SH-SY5Y (cell line): Measurements from ENCODE around the gene GPR18.

ENCODE experiments used
- GATA2 ChIP-seq: IDR thresholded peaks from 2 replicates; pipeline ENCODE4 v1.6.1; 2011; ENCODE audit warnings: mild to moderate bottlenecking, low read depth, low read length
- GATA3 ChIP-seq: IDR thresholded peaks from 2 replicates; pipeline ENCODE4 v1.6.1; 2011; ENCODE audit warnings: low read depth, mild to moderate bottlenecking, low read length, moderate library complexity

GPR18 gene

GRCh38 chr13:99221567-99222239 lies 36.5 kb downstream of the GPR18 start:
- TF ChIP-seq GATA2 (no peak), GATA3 (no peak)

DNA sequence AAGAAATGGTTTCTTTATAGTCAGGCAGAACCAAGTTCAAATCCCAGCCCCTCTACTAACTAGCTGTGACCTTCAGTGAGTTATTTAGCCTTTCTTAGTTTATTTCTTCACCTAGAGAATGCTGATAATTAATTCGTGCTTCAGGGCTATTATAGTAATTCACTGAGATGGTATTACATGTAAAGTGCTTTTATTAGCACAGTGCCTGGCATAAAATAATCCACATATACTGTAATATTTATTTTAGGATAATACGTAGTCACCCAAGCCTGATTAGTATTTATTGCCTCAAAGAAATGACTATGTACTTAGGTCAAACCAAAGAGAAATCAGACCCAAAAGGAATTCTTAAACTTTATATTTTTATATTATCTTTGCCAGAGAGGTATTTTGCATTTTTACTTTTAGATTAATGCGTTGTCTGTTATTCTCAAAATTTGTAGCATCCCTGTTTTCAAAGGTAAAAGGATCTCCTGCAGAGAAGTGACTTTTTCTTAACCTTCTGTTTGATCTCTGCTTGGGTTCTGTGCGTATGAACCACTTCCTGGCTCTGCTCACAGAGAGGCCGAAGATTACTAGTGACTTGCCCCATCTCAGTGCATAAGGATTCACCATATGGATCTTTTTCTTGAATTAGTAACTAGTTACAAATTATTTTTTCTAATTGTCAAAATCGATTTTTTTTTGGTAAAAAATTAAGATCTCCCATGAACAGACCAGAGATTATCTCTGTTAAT lies 37.8 kb downstream of the GPR18 start:
- TF ChIP-seq GATA3, result no peak
- TF ChIP-seq GATA2, result no peak

DNA sequence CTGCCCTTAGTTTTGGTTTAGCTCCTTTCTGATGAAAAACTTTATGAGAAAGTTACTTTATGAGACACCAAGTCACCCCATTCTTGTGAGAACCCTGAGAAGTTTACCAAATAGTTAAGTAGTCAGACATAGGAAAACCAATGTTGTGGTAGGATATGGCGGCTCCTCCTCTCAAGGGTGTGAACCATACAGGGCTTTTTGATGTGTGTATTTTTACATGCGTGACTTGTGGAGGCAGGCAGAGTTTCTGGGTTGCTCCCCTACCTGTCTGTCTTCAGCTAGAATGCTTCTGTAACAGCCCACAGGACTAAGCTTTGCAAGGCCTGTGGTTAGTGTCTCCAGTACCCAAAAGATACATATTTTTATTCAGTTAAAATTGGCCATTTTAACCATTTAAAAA lies 39.2 kb downstream of the GPR18 start:
- TF ChIP-seq GATA3, result no peak
- no peak for TF ChIP-seq GATA2

- no peak for TF ChIP-seq GATA3
- no peak for TF ChIP-seq GATA2
These were observed 39.6 kb downstream of the GPR18 start for GRCh38 chr13:99218545-99218944.

DNA sequence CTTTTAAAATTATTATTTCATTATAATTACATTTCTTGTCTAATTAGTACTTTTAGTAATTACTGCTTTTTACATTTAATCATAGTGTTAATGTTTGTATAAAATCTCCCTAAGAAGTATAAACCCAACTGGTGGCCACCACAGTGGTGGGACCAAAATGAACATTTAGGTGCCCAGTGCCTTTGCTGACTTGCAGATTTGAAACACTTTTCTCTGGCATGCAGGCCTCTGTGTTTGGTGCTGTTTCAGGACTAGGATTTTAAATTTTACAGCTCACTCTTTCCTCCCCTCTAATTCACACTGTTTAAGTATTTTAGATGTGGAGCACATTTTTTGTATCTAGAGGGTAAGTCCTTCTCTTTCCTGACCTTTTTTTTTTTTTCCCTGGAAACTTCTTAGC lies 40.1 kb downstream of the GPR18 start:
- no peak for TF ChIP-seq GATA2
- no peak for TF ChIP-seq GATA3

GRCh38 chr13:99217461-99218110 lies 40.6 kb downstream of the GPR18 start:
- TF ChIP-seq GATA2 (no peak), GATA3 (no peak)

- TF ChIP-seq GATA3, result no peak
- TF ChIP-seq GATA2, result no peak
These were observed 42.9 kb downstream of the GPR18 start for GRCh38 chr13:99215184-99215830.

DNA sequence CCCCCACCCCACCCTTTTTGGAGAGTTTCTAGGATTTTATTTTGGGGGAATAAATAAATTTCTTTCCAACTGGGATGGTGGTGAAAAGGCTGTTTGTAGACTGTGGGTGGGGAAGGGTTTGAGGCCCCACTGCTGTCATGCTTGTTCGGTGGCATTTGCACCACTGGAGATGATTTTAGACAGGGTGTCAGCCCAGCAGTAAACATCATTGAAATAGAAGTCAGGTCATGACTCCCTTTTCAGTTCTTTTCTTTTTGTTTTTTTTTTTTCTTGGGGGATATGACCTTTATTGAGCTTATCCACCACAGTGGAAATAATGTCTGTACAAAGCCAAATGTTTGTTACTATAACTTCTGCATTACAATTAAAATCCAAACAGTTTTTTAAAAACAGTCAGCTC lies 43.4 kb downstream of the GPR18 start:
- TF ChIP-seq GATA2 (no peak), GATA3 (no peak)

GRCh38 chr13:99214232-99214631 lies 43.9 kb downstream of the GPR18 start:
- TF ChIP-seq GATA2, result no peak
- no peak for TF ChIP-seq GATA3

DNA sequence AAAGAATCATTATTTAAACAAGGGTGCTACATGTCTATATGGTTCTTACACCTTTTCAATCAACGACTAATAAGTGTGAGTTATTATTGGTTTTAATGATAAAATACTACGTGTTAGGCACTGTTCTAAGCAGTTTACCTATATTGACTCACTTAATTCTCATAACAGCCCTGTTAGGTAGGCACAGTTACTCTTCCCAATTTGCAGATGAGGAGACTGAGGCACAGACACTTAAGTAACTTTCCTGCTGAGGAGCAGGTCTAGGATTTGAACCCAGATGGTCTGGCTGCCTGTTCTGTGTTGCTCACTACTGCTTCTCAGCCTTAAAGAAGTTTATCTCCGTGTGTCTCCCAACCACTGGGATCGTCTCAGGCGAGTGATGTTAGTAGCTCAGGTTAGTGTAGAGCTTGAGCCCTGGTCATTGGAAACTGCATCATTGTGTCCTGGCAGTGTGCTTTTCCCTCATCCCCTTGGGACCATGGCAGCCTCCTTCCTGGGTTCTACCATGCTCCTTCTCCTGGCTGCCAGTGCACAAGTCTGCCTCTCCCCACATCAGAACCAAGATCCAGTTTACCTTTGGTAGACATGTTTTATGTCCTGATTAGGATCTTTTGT lies 46.7 kb downstream of the GPR18 start:
- TF ChIP-seq GATA2 (no peak), GATA3 (no peak)

GRCh38 chr13:99208845-99209527 lies 49.2 kb downstream of the GPR18 start:
- TF ChIP-seq GATA3, result no peak
- TF ChIP-seq GATA2, result no peak

DNA sequence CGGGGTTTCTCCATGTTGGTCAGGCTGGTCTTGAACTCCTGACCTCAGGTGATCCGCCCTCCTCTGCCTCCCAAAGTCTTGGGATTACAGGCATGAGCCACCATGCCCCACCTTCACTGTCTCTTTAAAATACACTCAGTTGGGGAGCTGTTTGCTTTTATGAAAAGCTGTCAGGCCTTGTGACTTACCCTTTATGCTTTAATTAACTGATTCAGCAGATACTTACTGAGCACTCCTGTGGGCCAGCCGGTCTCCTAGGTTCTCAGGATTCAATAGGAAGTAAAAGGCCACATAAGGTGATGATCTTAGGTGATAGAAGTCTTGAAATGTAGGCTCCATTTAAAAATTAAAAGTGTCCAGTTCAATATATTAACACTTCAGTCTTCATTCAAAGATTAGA lies 50.0 kb downstream of the GPR18 start:
- TF ChIP-seq GATA2 (no peak), GATA3 (no peak)

- TF ChIP-seq GATA3 (no peak), GATA2 (no peak)
These were observed 50.7 kb downstream of the GPR18 start for GRCh38 chr13:99207511-99207910.
